ENCODE measurements around the gene MELTF.

DNA sequence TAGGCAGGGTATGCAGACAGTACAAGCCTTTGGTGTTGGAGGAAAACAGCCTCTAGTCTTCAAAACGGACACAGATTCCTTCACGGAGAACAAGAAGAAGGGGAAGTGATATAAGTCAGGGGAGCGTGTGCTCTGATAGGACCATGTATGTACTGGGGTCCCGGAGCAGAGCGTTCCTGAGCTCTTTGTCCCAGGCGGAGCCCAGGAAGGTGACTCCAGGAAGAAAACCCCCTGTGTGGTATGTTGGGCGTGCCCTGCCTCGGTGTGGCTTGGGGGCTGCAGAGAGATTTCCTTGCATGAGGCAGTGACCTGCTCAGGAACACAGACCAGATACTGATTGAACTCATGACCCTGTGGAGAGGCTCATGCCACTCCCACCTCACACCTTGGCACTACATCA is 21.7 kb downstream of the MELTF start:
- no peak for TF ChIP-seq POLR2A (IDR thresholded peaks at IDR 0.05)
- no peak for TF ChIP-seq CTCF (IDR thresholded peaks at IDR 0.05)
